ENCODE measurements around the gene UBE2Q2.
A peak's percentile ranks its signal among the peaks of the same experiment; 100 is the strongest.
"Not testable (repeated sequence)": the region's sequence is repeated elsewhere in the genome, so short reads cannot be mapped to it uniquely, and the experiment has no call there.

Gene UBE2Q2

DNA sequence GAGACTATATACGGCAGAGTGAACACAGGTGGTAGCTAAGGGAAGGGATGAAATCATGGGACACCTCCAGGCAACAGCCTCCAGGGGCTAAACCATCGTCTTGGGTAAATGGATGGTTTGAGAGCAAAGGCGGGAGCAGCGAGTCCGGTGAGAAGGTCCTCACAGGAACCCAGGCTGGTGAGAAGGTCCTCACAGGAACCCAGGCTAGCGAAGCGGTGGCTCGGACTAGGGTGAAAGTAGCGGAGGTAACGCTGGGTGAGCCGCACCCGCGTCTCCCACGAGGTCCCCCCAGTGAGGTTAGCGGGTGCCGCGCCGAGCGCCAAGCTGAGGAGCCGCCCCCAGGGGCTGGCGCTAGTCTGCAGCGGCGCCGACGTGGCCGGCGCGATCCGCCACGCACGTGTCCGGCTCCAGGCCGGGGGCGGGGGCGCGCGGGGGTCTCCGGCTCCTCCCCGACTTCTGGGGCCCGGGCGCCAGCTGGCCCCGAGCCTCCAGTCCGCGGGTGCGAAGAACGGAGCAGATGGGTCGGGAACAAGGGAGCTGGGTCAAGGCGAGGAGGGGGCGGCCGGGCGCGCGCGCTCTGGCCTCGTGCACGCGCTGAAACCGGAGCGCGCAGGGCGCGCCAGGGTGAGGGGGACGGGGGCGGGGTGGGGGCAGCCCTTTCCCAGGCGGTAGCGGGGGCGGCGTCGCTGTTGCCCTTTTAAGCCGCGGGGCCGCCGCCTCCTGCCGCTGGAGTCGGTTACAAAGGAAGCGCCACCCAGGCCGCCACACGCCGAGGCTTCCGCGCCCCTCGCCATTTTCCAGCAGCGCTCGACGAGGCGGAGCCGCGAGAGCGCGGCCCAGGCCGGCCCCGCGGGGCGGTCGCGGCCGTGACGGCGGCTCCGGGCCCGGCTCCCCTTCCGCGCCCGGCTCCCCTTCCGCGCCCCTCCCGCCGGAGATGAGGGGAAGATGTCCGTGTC lies at the start of gene UBE2Q2:
Gene UBE2Q2, plus strand, starts transcription at position 726 of the 956 bp plus-strand sequence. Its CDS starts 220 bp downstream, at position 946.
- peak; percentile 90 for DNase-seq (ENCODE audit: low read depth, low spot score)

- no peak for DNase-seq (ENCODE audit: low read depth, low spot score)
Measured at GRCh38 chr15:75796321-75796720, 46.9 kb upstream of the UBE2Q2 start.

GRCh38 chr15:75797146-75797545 lies 46.1 kb upstream of the UBE2Q2 start:
- not testable (repeated sequence) for DNase-seq (ENCODE audit: low read depth, low spot score)

GRCh38 chr15:75799190-75799589 lies 44.1 kb upstream of the UBE2Q2 start:
- no peak for DNase-seq (ENCODE audit: low read depth, low spot score)

GRCh38 chr15:75800409-75800808 lies 42.8 kb upstream of the UBE2Q2 start:
- not testable (repeated sequence) for DNase-seq (ENCODE audit: low read depth, low spot score)

DNA sequence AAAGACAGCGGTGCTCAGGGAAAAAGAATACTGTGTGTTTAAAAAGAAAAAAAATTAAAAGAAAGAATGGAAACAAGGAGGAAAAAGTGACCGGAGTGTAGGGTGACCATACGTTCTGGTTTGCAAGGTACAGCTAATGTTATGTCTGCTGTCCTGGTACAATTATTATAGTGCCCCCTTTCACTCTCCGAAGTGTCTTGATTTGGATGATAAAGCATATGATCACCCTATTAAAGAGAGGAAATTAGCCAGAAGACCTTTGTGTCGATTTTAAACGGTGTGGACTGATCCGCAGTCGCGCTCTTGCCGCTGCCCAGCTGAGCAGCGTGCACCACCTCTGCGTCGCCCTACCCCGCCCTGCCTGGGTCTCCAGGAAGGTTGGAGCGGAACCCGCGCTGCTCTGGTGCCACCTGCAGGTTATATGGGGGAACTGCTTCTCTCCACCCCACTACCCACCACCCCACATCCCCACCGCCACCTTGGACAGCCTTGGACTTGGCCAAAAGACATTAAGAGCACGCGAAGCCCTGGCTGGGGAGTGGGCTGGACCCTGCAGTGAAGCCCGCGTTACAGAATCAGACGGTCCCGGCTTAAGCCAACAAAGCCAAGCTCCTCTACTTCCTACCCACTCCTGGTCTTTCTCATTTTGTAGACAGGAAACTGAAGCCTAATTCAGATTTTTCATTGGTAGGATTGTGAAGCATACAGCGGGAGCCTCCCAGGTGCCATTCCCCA lies 41.2 kb upstream of the UBE2Q2 start:
- peak; percentile 89 for DNase-seq (ENCODE audit: low read depth, low spot score)

- peak; percentile 39 for DNase-seq (ENCODE audit: low read depth, low spot score)
Measured at GRCh38 chr15:75807486-75807885, 35.8 kb upstream of the UBE2Q2 start.

GRCh38 chr15:75808009-75808408 lies 35.2 kb upstream of the UBE2Q2 start:
- not testable (repeated sequence) for DNase-seq (ENCODE audit: low read depth, low spot score)

DNA sequence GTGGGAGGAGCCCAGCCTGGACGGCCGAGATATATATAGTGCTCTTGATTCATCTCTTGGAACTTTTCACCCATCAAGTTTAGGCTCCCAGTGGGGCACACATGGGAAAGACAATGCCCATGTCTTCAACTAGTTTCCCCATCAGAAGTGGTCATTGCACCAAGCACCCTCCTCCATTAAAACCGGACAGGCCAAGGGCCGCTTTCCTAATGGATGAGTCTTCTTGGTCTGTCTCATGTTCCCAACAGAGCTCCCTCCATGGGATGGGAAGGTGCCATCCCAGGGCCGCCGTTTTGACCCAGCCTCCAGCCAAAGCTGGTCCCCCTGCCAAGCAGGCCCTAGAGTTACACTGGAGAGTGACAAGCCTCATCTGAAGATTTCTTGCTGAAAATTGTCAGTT lies 34.7 kb upstream of the UBE2Q2 start:
- no peak for DNase-seq (ENCODE audit: low read depth, low spot score)

- peak; percentile 52 for DNase-seq (ENCODE audit: low read depth, low spot score)
Measured at GRCh38 chr15:75809986-75810750, 33.1 kb upstream of the UBE2Q2 start.

GRCh38 chr15:75810874-75811498 lies 32.3 kb upstream of the UBE2Q2 start:
- no peak for DNase-seq (ENCODE audit: low read depth, low spot score)

DNA sequence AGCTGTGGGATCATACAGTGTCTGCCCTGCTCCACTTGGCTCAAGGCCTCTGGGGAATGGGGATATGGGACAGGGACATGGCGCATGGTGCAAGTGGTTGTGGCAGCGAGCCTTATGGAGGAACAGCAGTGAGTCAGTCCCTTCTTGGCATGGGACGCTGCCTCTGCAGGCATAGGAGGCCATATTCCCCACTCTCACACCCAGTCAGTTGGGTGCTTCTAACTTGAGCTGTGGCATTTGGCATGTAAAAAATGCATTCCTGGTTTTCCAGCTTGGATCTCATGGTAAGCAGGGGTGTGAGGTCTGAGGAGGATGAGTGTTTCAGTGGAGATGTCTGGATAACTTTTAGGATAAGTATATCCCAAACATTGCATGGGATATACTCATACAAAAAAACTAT lies 31.6 kb upstream of the UBE2Q2 start:
- DNase-seq (ENCODE audit: low read depth, low spot score) = peak; percentile 37

GRCh38 chr15:75814794-75815193 lies 28.5 kb upstream of the UBE2Q2 start:
- DNase-seq (ENCODE audit: low read depth, low spot score) = no peak

GRCh38 chr15:75815811-75816719 lies 27.2 kb upstream of the UBE2Q2 start:
- no peak for DNase-seq (ENCODE audit: low read depth, low spot score)

GRCh38 chr15:75817138-75817935 lies 25.9 kb upstream of the UBE2Q2 start:
- DNase-seq (ENCODE audit: low read depth, low spot score) = no peak

DNA sequence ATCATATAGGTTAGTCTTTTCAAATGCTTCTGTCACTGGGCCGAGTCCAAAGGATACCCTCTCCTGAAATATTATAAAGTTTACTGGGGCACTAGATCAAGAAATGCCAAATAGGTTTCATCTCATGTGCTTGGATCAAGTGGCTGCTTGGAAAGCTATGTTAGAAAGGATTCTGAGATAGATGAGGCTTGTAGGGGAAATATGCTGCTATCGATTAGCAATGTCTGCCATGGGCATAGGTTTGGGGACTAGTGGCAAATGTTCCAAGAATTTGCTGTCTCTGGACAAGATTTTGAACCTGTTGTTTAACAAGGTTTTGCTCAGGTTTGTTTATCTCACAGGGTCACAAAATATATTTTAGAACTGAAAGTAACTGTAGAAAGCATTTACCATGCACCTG lies 23.0 kb upstream of the UBE2Q2 start:
- DNase-seq (ENCODE audit: low read depth, low spot score) = no peak

DNA sequence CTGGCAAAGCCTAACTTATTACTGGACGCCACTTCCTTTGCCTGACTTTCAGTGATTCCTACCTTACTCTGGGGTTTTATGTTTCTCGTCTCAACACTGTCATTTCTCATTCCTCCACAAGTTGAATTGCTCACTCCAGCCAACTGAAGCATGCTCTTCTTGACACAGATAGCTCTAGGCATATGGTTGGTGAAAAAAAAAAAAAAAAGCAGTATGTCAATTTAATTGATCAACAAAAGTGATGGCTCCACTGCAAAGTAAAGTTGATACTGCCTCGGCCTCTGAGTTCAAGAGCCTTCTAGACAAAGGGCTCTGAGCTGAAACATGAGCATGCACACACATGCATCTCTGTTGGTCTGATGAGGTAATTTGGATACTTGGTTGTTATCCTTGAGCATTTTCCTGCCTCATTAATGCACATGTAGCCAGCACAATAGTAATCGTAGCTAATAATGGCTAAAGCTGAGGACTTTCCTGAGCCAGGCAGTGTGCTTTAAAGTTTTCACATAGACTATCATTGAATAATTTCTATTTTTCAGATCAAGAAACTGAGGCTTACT lies 21.4 kb upstream of the UBE2Q2 start:
- DNase-seq (ENCODE audit: low read depth, low spot score) = no peak

DNA sequence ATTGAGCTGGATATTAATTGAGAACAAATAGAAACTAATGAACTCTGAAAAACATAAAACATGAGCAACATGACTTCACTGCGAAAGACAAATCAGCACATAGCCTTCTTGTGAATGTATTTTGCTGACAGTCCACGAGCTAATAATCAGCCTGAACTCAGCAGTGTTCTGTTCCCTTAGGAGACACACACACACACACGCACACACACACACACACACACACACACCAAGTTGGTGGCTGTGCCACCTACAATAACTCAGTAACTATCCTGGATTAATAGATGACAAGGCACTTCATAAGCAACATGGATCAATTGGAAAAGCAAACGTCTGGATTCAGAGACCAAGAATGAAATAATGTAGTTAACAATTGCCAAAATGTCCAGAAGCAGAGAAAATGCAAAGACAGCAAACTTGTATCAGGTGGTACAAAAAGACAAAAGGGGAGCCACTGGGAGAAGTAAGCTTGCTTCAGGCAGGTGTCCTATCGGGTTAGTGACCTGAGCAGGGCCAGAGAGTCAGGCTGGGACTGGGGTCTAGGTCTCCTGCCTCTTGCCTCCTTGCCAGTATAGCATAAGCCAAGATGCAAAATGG lies 20.5 kb upstream of the UBE2Q2 start:
- no peak for DNase-seq (ENCODE audit: low read depth, low spot score)

Measured in astrocyte of the hippocampus (primary cell).